Neural progenitor cell (in vitro differentiated cells): ENCODE results near the gene PGPEP1. TPM values are rescaled to one million over a fixed set of nuclear protein-coding genes. Genes with fewer than 3 reads are reported as not detected.

Experiments used
- DNase-seq: peaks from one replicate; pipeline ENCODE4 v3.0.0-alpha.2; 2016; ENCODE audit warnings: low spot score
- H2AFZ ChIP-seq: fragments of 200-600 bp; sonication (generic); replicated peaks from 2 replicates; pipeline ENCODE4 v1.6.1; 2016; ENCODE audit warnings: antibody characterized with exemption
- H3F3A ChIP-seq: fragments of 200-600 bp; sonication (generic); 2 replicates; pipeline ENCODE4 v1.6.1; 2016; ENCODE audit warnings: antibody characterized with exemption, low read depth
- H3K27ac ChIP-seq: fragments of 200-600 bp; sonication (generic); 2 replicates; pipeline ENCODE4 v1.5.1; 2016; ENCODE audit warnings: mild to moderate bottlenecking
- H3K27me3 ChIP-seq: fragments of 200-600 bp; sonication (generic); 2 replicates; pipeline ENCODE4 v1.6.1; 2016; ENCODE audit warnings: mild to moderate bottlenecking, moderate library complexity
- H3K36me3 ChIP-seq: fragments of 200-600 bp; sonication (generic); 2 replicates; pipeline ENCODE4 v1.5.1; 2016
- H3K4me1 ChIP-seq: fragments of 200-600 bp; sonication (generic); 2 replicates; pipeline ENCODE4 v1.6.1; 2016; ENCODE audit warnings: mixed run types
- H3K4me2 ChIP-seq: fragments of 200-600 bp; sonication (generic); 2 replicates; pipeline ENCODE4 v1.6.1; 2016
- H3K4me3 ChIP-seq: fragments of 200-600 bp; sonication (generic); 2 replicates; pipeline ENCODE4 v1.5.1; 2016
- H3K79me2 ChIP-seq: fragments of 200-600 bp; sonication (generic); 2 replicates; pipeline ENCODE4 v1.6.1; 2016; ENCODE audit warnings: low read depth
- H3K9ac ChIP-seq: fragments of 200-600 bp; sonication (generic); 2 replicates; pipeline ENCODE4 v1.6.1; 2016
- H3K9me3 ChIP-seq: fragments of 200-600 bp; sonication (generic); 2 replicates; pipeline ENCODE4 v1.5.1; 2016; ENCODE audit warnings: low read depth
- H4K20me1 ChIP-seq: fragments of 200-600 bp; sonication (generic); 2 replicates; pipeline ENCODE4 v1.6.1; 2016; ENCODE audit warnings: low read depth
- H3K27ac Mint-ChIP-seq: 3 replicates; pipeline ENCODE4 v1.8.0; 2021; ENCODE audit warnings: mixed read lengths
- H3K27me3 Mint-ChIP-seq: 2 replicates; pipeline ENCODE4 v1.8.0; 2022; ENCODE audit warnings: low read depth, mild to moderate bottlenecking, inconsistent platforms, moderate library complexity, mixed read lengths; ENCODE audit not compliant: insufficient read depth
- H3K36me3 Mint-ChIP-seq: 3 replicates; pipeline ENCODE4 v1.8.0; 2021; ENCODE audit warnings: mixed read lengths
- H3K4me1 Mint-ChIP-seq: 3 replicates; pipeline ENCODE4 v1.8.0; 2021; ENCODE audit warnings: mixed read lengths
- H3K4me3 Mint-ChIP-seq: 3 replicates; pipeline ENCODE4 v1.8.0; 2021; ENCODE audit warnings: mild to moderate bottlenecking, moderate library complexity, mixed read lengths
- H3K9me3 Mint-ChIP-seq: 3 replicates; pipeline ENCODE4 v1.8.0; 2020; ENCODE audit warnings: mixed read lengths
- EZH2 ChIP-seq: fragments of 200-600 bp; sonication (generic); IDR thresholded peaks from 2 replicates; pipeline ENCODE4 v1.6.1; 2017; ENCODE audit warnings: antibody characterized with exemption, mild to moderate bottlenecking, moderate library complexity
- EZH2phosphoT487 ChIP-seq: fragments of 200-600 bp; sonication (generic); IDR thresholded peaks from 2 replicates; pipeline ENCODE4 v1.6.1; 2017; ENCODE audit warnings: antibody characterized with exemption
- total RNA-seq: library from RNA; depleted of rRNA; stranded (reverse); fragments of >200 nt; gene quantifications from 2 replicates; pipeline ENCODE4 v1.2.3, GENCODE V29; 2015; ENCODE audit warnings: low replicate concordance
- TF ChIP-seq, protein P1 (sequence below): fragments of 200-600 bp; sonication (generic); IDR thresholded peaks from 2 replicates; pipeline ENCODE4 v1.5.1; 2017; ENCODE audit warnings: antibody characterized with exemption, mild to moderate bottlenecking

Gene PGPEP1
- total RNA-seq, 1 donor from 2014 or later, result 2.1 TPM

DNA sequence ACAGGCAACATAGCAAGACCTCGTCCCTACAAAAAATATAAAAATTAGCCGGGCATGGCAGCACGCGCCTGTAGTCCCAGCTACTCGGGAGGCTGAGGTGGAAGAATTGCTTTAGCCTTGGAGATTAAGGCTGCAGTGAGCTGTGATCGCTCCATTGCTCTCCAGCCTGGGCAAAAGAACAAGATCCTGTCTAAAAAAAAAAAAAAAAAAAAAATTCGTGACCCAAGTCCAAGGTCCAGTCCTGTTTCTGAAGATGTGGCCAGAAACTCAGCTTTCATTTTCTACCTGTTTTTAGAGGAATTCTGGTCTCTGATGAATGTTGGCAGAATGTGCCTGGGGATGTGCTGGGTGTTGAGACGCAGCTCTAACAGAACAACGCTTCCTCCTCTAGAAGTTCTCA is 1.9 kb upstream of the PGPEP1 start:
- Mint-ChIP-seq H3K36me3 (no peaks in the 10 kb centered on the region), H3K27me3 (peaks cover 19% of the 10 kb centered on the region), H3K27ac (peak overlapping the region; percentile 83), H3K4me3 (peak overlapping the region; percentile 70), H3K4me1 (peaks cover 21% of the 10 kb centered on the region), H3K9me3 (no peaks in the 10 kb centered on the region)
- Histone ChIP-seq H3K9ac (no peak overlapping the region), H2AFZ (no peak overlapping the region), H3K79me2 (no peaks in the 10 kb centered on the region), H3K9me3 (no peaks in the 10 kb centered on the region), H3K36me3 (no peaks in the 10 kb centered on the region), H3K4me1 (peaks cover 5% of the 10 kb centered on the region), H3K27ac (no peak overlapping the region), H4K20me1 (peaks cover 4% of the 10 kb centered on the region), H3K4me3 (no peak overlapping the region), H3K4me2 (no peak overlapping the region), H3K27me3 (peaks cover 11% of the 10 kb centered on the region), H3F3A (peaks cover 34% of the 10 kb centered on the region)
- TF ChIP-seq, protein P1, sequence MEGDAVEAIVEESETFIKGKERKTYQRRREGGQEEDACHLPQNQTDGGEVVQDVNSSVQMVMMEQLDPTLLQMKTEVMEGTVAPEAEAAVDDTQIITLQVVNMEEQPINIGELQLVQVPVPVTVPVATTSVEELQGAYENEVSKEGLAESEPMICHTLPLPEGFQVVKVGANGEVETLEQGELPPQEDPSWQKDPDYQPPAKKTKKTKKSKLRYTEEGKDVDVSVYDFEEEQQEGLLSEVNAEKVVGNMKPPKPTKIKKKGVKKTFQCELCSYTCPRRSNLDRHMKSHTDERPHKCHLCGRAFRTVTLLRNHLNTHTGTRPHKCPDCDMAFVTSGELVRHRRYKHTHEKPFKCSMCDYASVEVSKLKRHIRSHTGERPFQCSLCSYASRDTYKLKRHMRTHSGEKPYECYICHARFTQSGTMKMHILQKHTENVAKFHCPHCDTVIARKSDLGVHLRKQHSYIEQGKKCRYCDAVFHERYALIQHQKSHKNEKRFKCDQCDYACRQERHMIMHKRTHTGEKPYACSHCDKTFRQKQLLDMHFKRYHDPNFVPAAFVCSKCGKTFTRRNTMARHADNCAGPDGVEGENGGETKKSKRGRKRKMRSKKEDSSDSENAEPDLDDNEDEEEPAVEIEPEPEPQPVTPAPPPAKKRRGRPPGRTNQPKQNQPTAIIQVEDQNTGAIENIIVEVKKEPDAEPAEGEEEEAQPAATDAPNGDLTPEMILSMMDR, result no peak
- no peak for TF ChIP-seq EZH2phosphoT487
- DNase-seq, result no peak

DNA sequence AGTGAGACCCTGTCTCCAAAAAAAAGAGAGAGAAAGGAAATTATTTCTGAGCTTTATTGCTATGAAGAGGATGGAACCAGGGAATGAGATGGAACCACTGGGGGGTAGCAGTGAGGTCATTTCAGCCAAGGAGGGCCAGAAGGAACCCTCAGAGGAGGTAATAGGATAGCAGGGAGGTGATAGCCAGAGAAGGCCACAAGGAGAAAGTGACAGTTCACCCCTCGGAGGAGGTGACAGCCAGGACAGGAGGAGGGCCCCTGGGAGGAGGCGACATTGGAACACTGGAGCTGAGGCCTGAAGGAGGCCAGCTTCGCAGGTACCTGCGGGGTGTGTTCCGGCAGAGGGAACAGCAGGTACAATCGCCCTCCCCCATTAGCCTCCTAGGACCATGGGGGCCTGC is 675 bp upstream of the PGPEP1 start:
- no peak overlapping the region for H3K27ac Mint-ChIP-seq
- no peak overlapping the region for H3K27ac ChIP-seq
- peak overlapping the region; percentile 84 for H3K4me3 Mint-ChIP-seq
- no peak overlapping the region for H2AFZ ChIP-seq
- no peaks in the 10 kb centered on the region for H3K79me2 ChIP-seq
- no peak overlapping the region for H3K4me3 ChIP-seq
- H3K9me3 Mint-ChIP-seq, result no peaks in the 10 kb centered on the region
- H3K4me1 Mint-ChIP-seq, result peaks cover 32% of the 10 kb centered on the region
- DNase-seq, result peak; percentile 29
- no peak for TF ChIP-seq EZH2phosphoT487
- TF ChIP-seq, protein P1, result peak; percentile 23
- H3K9me3 ChIP-seq, result no peaks in the 10 kb centered on the region
- peaks cover 13% of the 10 kb centered on the region for H4K20me1 ChIP-seq
- no peak overlapping the region for H3K9ac ChIP-seq
- peaks cover 19% of the 10 kb centered on the region for H3K27me3 Mint-ChIP-seq
- peak overlapping the region; percentile 97 for H3K4me2 ChIP-seq
- H3K27me3 ChIP-seq, result peaks cover 19% of the 10 kb centered on the region
- no peaks in the 10 kb centered on the region for H3K36me3 ChIP-seq
- no peaks in the 10 kb centered on the region for H3K36me3 Mint-ChIP-seq
- H3K4me1 ChIP-seq, result peaks cover 15% of the 10 kb centered on the region
- peaks cover 45% of the 10 kb centered on the region for H3F3A ChIP-seq

- Histone ChIP-seq H3K27me3 (peaks cover 19% of the 10 kb centered on the region), H4K20me1 (peaks cover 18% of the 10 kb centered on the region), H3F3A (peaks cover 59% of the 10 kb centered on the region), H3K36me3 (no peaks in the 10 kb centered on the region), H3K27ac (no peak overlapping the region), H3K9ac (no peak overlapping the region), H2AFZ (peak overlapping the region; percentile 75), H3K4me2 (peak overlapping the region; percentile 97), H3K4me1 (peaks cover 24% of the 10 kb centered on the region), H3K4me3 (peak overlapping the region; percentile 79), H3K9me3 (no peaks in the 10 kb centered on the region), H3K79me2 (no peaks in the 10 kb centered on the region)
- peak; percentile 39 for DNase-seq
- TF ChIP-seq, protein P1, result no peak
- TF ChIP-seq EZH2phosphoT487 (no peak), EZH2 (no peak)
- peak overlapping the region; percentile 84 for H3K4me3 Mint-ChIP-seq
- H3K27me3 Mint-ChIP-seq, result peaks cover 19% of the 10 kb centered on the region
- H3K36me3 Mint-ChIP-seq, result no peaks in the 10 kb centered on the region
- H3K4me1 Mint-ChIP-seq, result peaks cover 37% of the 10 kb centered on the region
- no peak overlapping the region for H3K27ac Mint-ChIP-seq
- H3K9me3 Mint-ChIP-seq, result no peaks in the 10 kb centered on the region
Observed at GRCh38 chr19:18340990-18341868, 831 bp downstream of the PGPEP1 start.
